B cell (primary cell): Measurements from ENCODE around the gene AGXT. TPM values are rescaled to one million over a fixed set of nuclear protein-coding genes. Genes with fewer than 3 reads are reported as not detected.

Experiments
- ATAC-seq: fragments of 200-7000 bp; cut with Tn5 transposase; one replicate; pipeline ENCODE4 v1.10.0; 2021; ENCODE audit warnings: low read depth, mild to moderate bottlenecking, moderate number of reproducible peaks, moderate library complexity
- CTCF ChIA-PET: fragments of 350-600 bp; sonication (Branson Sonifier 250); formaldehyde crosslinking; loops from one replicate; lab custom pipeline; 2021; ENCODE audit warnings: antibody characterized with exemption, inconsistent platforms; lab: Charles Lee
- POLR2A ChIA-PET: fragments of 350-600 bp; sonication (Branson Sonifier 250); formaldehyde crosslinking; loops from one replicate; lab custom pipeline; 2021; ENCODE audit warnings: antibody characterized with exemption; lab: Charles Lee
- DNase-seq: peaks from one replicate; pipeline ENCODE4 v3.0.0; 2013
- H2AFZ ChIP-seq: 2 replicates; pipeline ENCODE4 v1.6.1; 2012; ENCODE audit warnings: mild to moderate bottlenecking, low read depth, low read length; ENCODE audit not compliant: insufficient read depth, poor library complexity, severe bottlenecking
- H3K27ac ChIP-seq, 2 donors: 1 replicate in 1 of 2; 2 replicates in 1 of 2; pipeline ENCODE4 v1.5.1; 2012 to 2013; ENCODE audit warnings: low read length in 2 of 2, mild to moderate bottlenecking in 2 of 2, moderate library complexity in 1 of 2
- H3K27me3 ChIP-seq, 4 experiments: fragments of 200-600 bp in 1 of 4; sonication (generic) in 1 of 4; replicated peaks in 1 of 4; 1 replicate in 2 of 4; 2 replicates in 2 of 4; pipeline versions ENCODE4 v1.6.1 to v1.7.0; 2013 to 2016; ENCODE audit warnings: low read length in 3 of 4, mild to moderate bottlenecking in 2 of 4, mixed read lengths in 1 of 4, moderate library complexity in 1 of 4; ENCODE audit not compliant: insufficient read depth in 4 of 4, control insufficient read depth in 3 of 4; ENCODE audit errors: control extremely low read depth in 1 of 4
- H3K36me3 ChIP-seq, 2 experiments: replicated peaks in 1 of 2; 1 replicate in 1 of 2; 2 replicates in 1 of 2; pipeline versions ENCODE4 v1.6.1 to v1.7.1; 2013; ENCODE audit warnings: low read length in 1 of 2; ENCODE audit not compliant: insufficient read depth in 2 of 2, control insufficient read depth in 1 of 2; ENCODE audit errors: control extremely low read depth in 1 of 2, extremely low read depth in 1 of 2
- H3K4me1 ChIP-seq, 2 donors: fragments of 200-600 bp in 1 of 2; sonication (generic) in 1 of 2; 1 replicate in 1 of 2; 2 replicates in 1 of 2; pipeline versions ENCODE4 v1.5.1 to v1.6.1; 2013 to 2017; ENCODE audit warnings: low read length in 2 of 2; ENCODE audit not compliant: control insufficient read depth in 2 of 2, insufficient read depth in 2 of 2
- H3K4me2 ChIP-seq: replicated peaks from 2 replicates; pipeline ENCODE3; 2012; ENCODE audit warnings: mild to moderate bottlenecking, low read depth, low read length; ENCODE audit not compliant: poor library complexity, severe bottlenecking
- H3K4me3 ChIP-seq, 5 experiments: fragments of 200-600 bp in 1 of 5; sonication (generic) in 1 of 5; 1 replicate in 3 of 5; 2 replicates in 2 of 5; pipeline versions ENCODE4 v1.5.1 to v1.7.0; 2011 to 2016; ENCODE audit warnings: low read length in 4 of 5, mild to moderate bottlenecking in 4 of 5, low read depth in 2 of 5, control low read depth in 1 of 5, moderate library complexity in 1 of 5; ENCODE audit not compliant: insufficient read depth in 1 of 5; ENCODE audit errors: control extremely low read depth in 1 of 5, extremely low read depth in 1 of 5
- H3K79me2 ChIP-seq: fragments of 200-600 bp; sonication (generic); one replicate; pipeline ENCODE4 v1.6.0; 2016; ENCODE audit warnings: low read length; ENCODE audit not compliant: control insufficient read depth, insufficient read depth
- H3K9ac ChIP-seq: fragments of 200-600 bp; sonication (generic); 2 replicates; pipeline ENCODE4 v1.6.1; 2017; ENCODE audit warnings: mild to moderate bottlenecking, low read length, moderate library complexity
- H3K9me3 ChIP-seq, 3 donors: one replicate each; pipeline versions ENCODE4 v1.6.1 to v1.7.1; 2013; ENCODE audit warnings: low read length in 2 of 3; ENCODE audit not compliant: control insufficient read depth in 2 of 3, insufficient read depth in 1 of 3; ENCODE audit errors: control extremely low read depth in 1 of 3
- H4K20me1 ChIP-seq: 2 replicates; pipeline ENCODE4 v1.6.0; 2012; ENCODE audit warnings: mild to moderate bottlenecking, low read length; ENCODE audit not compliant: insufficient read depth, control insufficient read depth, poor library complexity, severe bottlenecking
- H3K27ac Mint-ChIP-seq: one replicate; pipeline ENCODE4 v1.8.0; 2021; ENCODE audit warnings: mixed read lengths
- H3K27me3 Mint-ChIP-seq: one replicate; pipeline ENCODE4 v1.8.0; 2021; ENCODE audit warnings: mixed read lengths
- H3K4me1 Mint-ChIP-seq: one replicate; pipeline ENCODE4 v1.8.0; 2021; ENCODE audit warnings: mixed read lengths
- H3K4me3 Mint-ChIP-seq: one replicate; pipeline ENCODE4 v1.8.0; 2021; ENCODE audit warnings: mixed read lengths
- H3K9me3 Mint-ChIP-seq: one replicate; pipeline ENCODE4 v1.8.0; 2022; ENCODE audit warnings: mixed read lengths; ENCODE audit not compliant: insufficient read depth
- EZH2 ChIP-seq: IDR thresholded peaks from 2 replicates; pipeline ENCODE4 v1.6.1; 2012; ENCODE audit warnings: borderline replicate concordance, low read depth, mild to moderate bottlenecking, moderate library complexity, low read length; ENCODE audit not compliant: insufficient read depth, poor library complexity, severe bottlenecking
- WGBS: methylation state at CpG from one replicate; pipeline ENCODE4 v1.1.5; 2013; ENCODE audit warnings: missing lambda C conversion rate; ENCODE audit not compliant: insufficient coverage; 5-methylcytosine and 5-hydroxymethylcytosine counted together
- intact Hi-C: fragments of 100-400 bp; cut with micrococcal nuclease; formaldehyde crosslinking; loops from one replicate; pipeline ENCODE4 v1.10.0; 2022
- polyA plus RNA-seq: library from polyadenylated mRNA; depleted of rRNA; stranded (reverse); fragments of >200 nt; gene quantifications from 2 replicates; pipeline ENCODE4 v1.2.3, GENCODE V29; 2012
- total RNA-seq, 2 donors: library from RNA; stranded (reverse); fragments of 120-200 nt in 1 of 2; gene quantifications; 1 replicate in 1 of 2; 2 replicates in 1 of 2; pipeline versions ENCODE4 v1.2.3 to v1.2.4, GENCODE V29; 2013 to 2022
- TF ChIP-seq, protein P1 (sequence below): fragments of 200-600 bp; IDR thresholded peaks from one replicate; pipeline ENCODE4 v1.8.0; 2022; ENCODE audit warnings: antibody characterized with exemption, mild to moderate bottlenecking

The AGXT gene
- total and polyA plus RNA-seq, 2 donors (not counting 1 experiment from before 2014, with no cell fraction given): not detected

DNA sequence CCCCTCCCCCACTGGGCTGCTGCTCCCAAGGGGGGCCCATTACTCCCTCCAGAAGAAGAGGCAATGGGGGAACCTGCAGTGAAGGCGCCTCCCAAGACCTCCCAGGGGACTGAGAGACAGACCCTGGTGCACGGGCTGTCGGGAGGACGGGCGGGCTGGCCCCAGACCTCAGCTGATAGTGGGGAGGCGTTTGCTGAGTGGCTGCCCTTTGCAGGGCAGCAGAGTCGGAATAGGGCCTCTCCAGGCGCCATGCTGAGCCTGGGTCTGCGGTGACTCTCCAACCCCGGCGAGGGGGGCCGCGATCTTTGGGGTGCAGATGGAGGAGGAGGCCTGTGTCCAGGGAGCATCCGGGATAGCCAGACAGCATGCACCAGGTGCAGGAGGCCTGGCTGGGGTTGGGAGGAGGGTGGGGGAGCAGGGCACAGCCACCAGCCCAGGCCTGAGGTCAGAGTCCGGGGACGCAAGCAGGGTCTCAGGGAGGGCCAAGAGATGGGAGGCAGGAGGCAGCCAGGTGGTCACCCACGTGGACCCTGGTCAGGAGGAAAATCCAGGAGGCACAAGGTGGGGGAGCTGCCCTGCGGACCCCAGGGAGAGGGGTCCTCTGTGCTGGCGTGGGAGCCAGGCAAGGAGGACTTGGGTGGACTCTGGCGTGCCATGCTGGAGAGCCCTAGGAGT is 48.5 kb downstream of the AGXT start:
- H3K27me3 Mint-ChIP-seq: peaks cover 15% of the 10 kb centered on the region
- H3K36me3 ChIP-seq: no peaks in the 10 kb centered on the region
- 66% methylated on average over 20 of the region's 20 CpGs for WGBS
- no peak overlapping the region for H3K4me3 Mint-ChIP-seq
- ChIA-PET CTCF (no interaction called here), POLR2A (no interaction called here)
- DNase-seq: no peak
- intact Hi-C loops: no loop called here
- H3K9me3 Mint-ChIP-seq: no peaks in the 10 kb centered on the region
- H3K4me1 ChIP-seq: peaks cover 8 to 15% of the 10 kb centered on the region in 2 donors
- H3K27me3 ChIP-seq: peaks cover 0 to 28% (median 9%) of the 10 kb centered on the region in 4 experiments
- H3K27ac ChIP-seq: no peak overlapping the region
- no peak overlapping the region for H2AFZ ChIP-seq
- H3K9ac ChIP-seq: no peak overlapping the region
- peaks cover 10% of the 10 kb centered on the region for H3K4me1 Mint-ChIP-seq
- no peaks in the 10 kb centered on the region for H3K79me2 ChIP-seq
- no peak for ATAC-seq
- no peak overlapping the region for H3K4me3 ChIP-seq
- peak overlapping the region; percentile 37 for H3K4me2 ChIP-seq
- peaks cover 0 to 7% (median 0%) of the 10 kb centered on the region in 3 donors for H3K9me3 ChIP-seq
- H3K27ac Mint-ChIP-seq: no peak overlapping the region
- TF ChIP-seq, protein P1, sequence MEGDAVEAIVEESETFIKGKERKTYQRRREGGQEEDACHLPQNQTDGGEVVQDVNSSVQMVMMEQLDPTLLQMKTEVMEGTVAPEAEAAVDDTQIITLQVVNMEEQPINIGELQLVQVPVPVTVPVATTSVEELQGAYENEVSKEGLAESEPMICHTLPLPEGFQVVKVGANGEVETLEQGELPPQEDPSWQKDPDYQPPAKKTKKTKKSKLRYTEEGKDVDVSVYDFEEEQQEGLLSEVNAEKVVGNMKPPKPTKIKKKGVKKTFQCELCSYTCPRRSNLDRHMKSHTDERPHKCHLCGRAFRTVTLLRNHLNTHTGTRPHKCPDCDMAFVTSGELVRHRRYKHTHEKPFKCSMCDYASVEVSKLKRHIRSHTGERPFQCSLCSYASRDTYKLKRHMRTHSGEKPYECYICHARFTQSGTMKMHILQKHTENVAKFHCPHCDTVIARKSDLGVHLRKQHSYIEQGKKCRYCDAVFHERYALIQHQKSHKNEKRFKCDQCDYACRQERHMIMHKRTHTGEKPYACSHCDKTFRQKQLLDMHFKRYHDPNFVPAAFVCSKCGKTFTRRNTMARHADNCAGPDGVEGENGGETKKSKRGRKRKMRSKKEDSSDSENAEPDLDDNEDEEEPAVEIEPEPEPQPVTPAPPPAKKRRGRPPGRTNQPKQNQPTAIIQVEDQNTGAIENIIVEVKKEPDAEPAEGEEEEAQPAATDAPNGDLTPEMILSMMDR: no peak
- TF ChIP-seq EZH2: no peak
- H4K20me1 ChIP-seq: no peaks in the 10 kb centered on the region

DNA sequence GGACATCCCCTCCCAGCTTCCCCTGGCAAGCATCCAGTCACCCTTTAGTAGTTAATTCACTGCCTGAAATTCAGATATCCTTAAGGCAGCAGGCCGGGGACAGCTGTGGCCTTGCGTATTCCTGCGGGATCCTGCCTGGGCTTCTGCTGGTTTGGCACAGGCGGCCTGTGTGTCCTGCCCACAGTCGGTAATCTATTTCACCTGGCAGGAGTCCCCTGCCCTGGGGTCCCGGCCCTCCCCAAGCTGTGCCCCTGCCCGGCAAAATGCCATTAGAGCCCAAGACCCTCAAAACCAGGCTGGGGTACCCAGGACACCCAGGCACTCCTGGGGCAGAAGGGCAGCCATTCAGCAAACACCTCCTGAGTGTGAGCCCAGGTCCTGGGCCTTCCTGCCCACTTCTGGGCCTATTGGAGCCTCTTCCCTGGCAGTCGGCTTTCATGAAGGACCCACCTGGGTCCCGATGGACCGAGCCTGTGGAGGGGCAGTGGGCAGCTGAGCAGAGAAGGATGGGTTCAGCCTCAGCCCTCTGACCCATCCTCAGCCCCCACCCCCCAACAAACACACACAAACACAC is 49.1 kb downstream of the AGXT start:
- DNase-seq (no peak), ATAC-seq (no peak)
- H4K20me1 ChIP-seq: no peaks in the 10 kb centered on the region
- POLR2A ChIA-PET: no interaction called here
- no peak overlapping the region for H3K9ac ChIP-seq
- CTCF ChIA-PET: no interaction called here
- H2AFZ ChIP-seq: no peak overlapping the region
- TF ChIP-seq EZH2: no peak
- TF ChIP-seq, protein P1: no peak
- no peak overlapping the region for H3K4me3 ChIP-seq
- Mint-ChIP-seq H3K27me3 (peaks cover 9% of the 10 kb centered on the region), H3K27ac (no peak overlapping the region), H3K9me3 (no peaks in the 10 kb centered on the region), H3K4me1 (peaks cover 10% of the 10 kb centered on the region), H3K4me3 (no peak overlapping the region)
- H3K79me2 ChIP-seq: no peaks in the 10 kb centered on the region
- peaks cover 8 to 15% of the 10 kb centered on the region in 2 donors for H3K4me1 ChIP-seq
- no peak overlapping the region for H3K4me2 ChIP-seq
- intact Hi-C loops: no loop called here
- H3K27ac ChIP-seq: no peak overlapping the region
- H3K36me3 ChIP-seq: no peaks in the 10 kb centered on the region
- peaks cover 0 to 28% (median 9%) of the 10 kb centered on the region in 4 experiments for H3K27me3 ChIP-seq
- WGBS: 93% methylated on average over 8 of the region's 10 CpGs
- H3K9me3 ChIP-seq: peaks cover 0 to 7% (median 0%) of the 10 kb centered on the region in 3 donors
